OCI-LY1 (cell line): ENCODE results near the gene ALG3.

Experiments
- H2AFZ ChIP-seq: fragments of 200-600 bp; sonication (generic), shearing (Covaris generic); 2 replicates; pipeline ENCODE4 v1.6.0; 2014; ENCODE audit warnings: antibody characterized with exemption, mild to moderate bottlenecking, low read length
- H3F3A ChIP-seq: fragments of 200-600 bp; sonication (generic), shearing (Covaris generic); 2 replicates; pipeline ENCODE4 v1.6.0; 2014; ENCODE audit warnings: mild to moderate bottlenecking, antibody characterized with exemption, low read length, moderate library complexity; ENCODE audit not compliant: insufficient read depth
- H3K27ac ChIP-seq: fragments of 200-600 bp; sonication (generic); 2 replicates; pipeline ENCODE4 v1.5.1; 2014; ENCODE audit warnings: low read length, mixed run types, mild to moderate bottlenecking, low read depth; ENCODE audit not compliant: poor library complexity, severe bottlenecking
- H3K27me3 ChIP-seq: fragments of 200-600 bp; sonication (generic); 2 replicates; pipeline ENCODE4 v1.6.0; 2014; ENCODE audit warnings: antibody characterized with exemption, mild to moderate bottlenecking, low read length, moderate library complexity; ENCODE audit not compliant: insufficient read depth
- H3K36me3 ChIP-seq: fragments of 200-600 bp; sonication (generic); 2 replicates; pipeline ENCODE4 v1.6.1; 2014; ENCODE audit warnings: mild to moderate bottlenecking, antibody characterized with exemption, low read length, moderate library complexity, mixed read lengths; ENCODE audit not compliant: insufficient read depth
- H3K4me1 ChIP-seq: fragments of 200-600 bp; sonication (generic); 2 replicates; pipeline ENCODE4 v1.5.1; 2014; ENCODE audit warnings: mild to moderate bottlenecking, low read length, moderate library complexity; ENCODE audit not compliant: insufficient read depth, severe bottlenecking
- H3K4me2 ChIP-seq: fragments of 200-600 bp; sonication (generic), shearing (Covaris generic); 2 replicates; pipeline ENCODE4 v1.6.1; 2014; ENCODE audit warnings: low read length
- H3K4me3 ChIP-seq: fragments of 200-600 bp; sonication (generic); 2 replicates; pipeline ENCODE4 v1.5.1; 2014; ENCODE audit warnings: low read length, low read depth, mild to moderate bottlenecking, mixed read lengths; ENCODE audit not compliant: poor library complexity, severe bottlenecking
- H3K79me2 ChIP-seq: fragments of 200-600 bp; shearing (Covaris generic); 2 replicates; pipeline ENCODE4 v1.6.1; 2016; ENCODE audit warnings: mixed run types, low read length, mixed read lengths; ENCODE audit not compliant: insufficient read depth
- H3K9ac ChIP-seq: fragments of 200-600 bp; sonication (generic), shearing (Covaris generic); 2 replicates; pipeline ENCODE4 v1.6.1; 2014; ENCODE audit warnings: mild to moderate bottlenecking, low read length, mixed read lengths
- H3K9me2 ChIP-seq: fragments of 200-600 bp; sonication (generic), shearing (Covaris generic); 2 replicates; pipeline ENCODE4 v1.6.1; 2014; ENCODE audit warnings: low read depth, mild to moderate bottlenecking, low read length, mixed read lengths
- H3K9me3 ChIP-seq: fragments of 200-600 bp; shearing (Covaris generic); 2 replicates; pipeline ENCODE4 v1.6.1; 2014; ENCODE audit warnings: low read length, mixed read lengths
- H4K20me1 ChIP-seq: fragments of 200-600 bp; sonication (generic), shearing (Covaris generic); 2 replicates; pipeline ENCODE4 v1.6.0; 2016; ENCODE audit warnings: mild to moderate bottlenecking, low read length; ENCODE audit not compliant: insufficient read depth
- CTCF ChIP-seq: fragments of 200-600 bp; sonication (generic), shearing (Covaris generic); IDR thresholded peaks from 2 replicates; pipeline ENCODE4 v1.5.1; 2017; ENCODE audit warnings: mild to moderate bottlenecking, antibody characterized with exemption, low read length, moderate library complexity, mixed read lengths
- EZH2 ChIP-seq: fragments of 200-600 bp; sonication (generic), shearing (Covaris generic); IDR thresholded peaks from 2 replicates; pipeline ENCODE4 v1.8.0; 2017; ENCODE audit warnings: borderline replicate concordance, mixed run types, mild to moderate bottlenecking, antibody characterized with exemption, low read length, moderate library complexity, mixed read lengths

The ALG3 gene

GRCh38 chr3:184196536-184196935 is 52.2 kb downstream of the ALG3 start:
- H3K4me2 ChIP-seq, result no peak overlapping the region
- peaks cover 43% of the 10 kb centered on the region for H3K36me3 ChIP-seq
- no peaks in the 10 kb centered on the region for H4K20me1 ChIP-seq
- no peaks in the 10 kb centered on the region for H3K9me3 ChIP-seq
- H3K4me1 ChIP-seq, result no peaks in the 10 kb centered on the region
- no peaks in the 10 kb centered on the region for H3F3A ChIP-seq
- no peaks in the 10 kb centered on the region for H3K9me2 ChIP-seq
- no peak overlapping the region for H2AFZ ChIP-seq
- no peak overlapping the region for H3K27ac ChIP-seq
- no peak for TF ChIP-seq CTCF
- TF ChIP-seq EZH2, result no peak
- no peaks in the 10 kb centered on the region for H3K79me2 ChIP-seq
- no peak overlapping the region for H3K9ac ChIP-seq
- no peak overlapping the region for H3K4me3 ChIP-seq
- H3K27me3 ChIP-seq, result no peaks in the 10 kb centered on the region

GRCh38 chr3:184193991-184194539 is 54.7 kb downstream of the ALG3 start:
- H3K4me2 ChIP-seq, result no peak overlapping the region
- H3K9me3 ChIP-seq, result no peaks in the 10 kb centered on the region
- H3K27ac ChIP-seq, result no peak overlapping the region
- H3K4me1 ChIP-seq, result no peaks in the 10 kb centered on the region
- H3K79me2 ChIP-seq, result no peaks in the 10 kb centered on the region
- H3K9ac ChIP-seq, result no peak overlapping the region
- H3K9me2 ChIP-seq, result no peaks in the 10 kb centered on the region
- H2AFZ ChIP-seq, result no peak overlapping the region
- H4K20me1 ChIP-seq, result no peaks in the 10 kb centered on the region
- peaks cover 68% of the 10 kb centered on the region for H3K36me3 ChIP-seq
- no peak overlapping the region for H3K4me3 ChIP-seq
- H3F3A ChIP-seq, result no peaks in the 10 kb centered on the region
- TF ChIP-seq CTCF, result no peak
- TF ChIP-seq EZH2, result no peak
- no peaks in the 10 kb centered on the region for H3K27me3 ChIP-seq

- Histone ChIP-seq H2AFZ (no peak overlapping the region), H3K27me3 (no peaks in the 10 kb centered on the region), H3F3A (no peaks in the 10 kb centered on the region), H3K9ac (no peak overlapping the region), H3K4me1 (peaks cover under 1% of the 10 kb centered on the region), H3K4me2 (no peak overlapping the region), H3K36me3 (peaks cover 80% of the 10 kb centered on the region), H3K79me2 (no peaks in the 10 kb centered on the region), H4K20me1 (no peaks in the 10 kb centered on the region), H3K9me2 (no peaks in the 10 kb centered on the region), H3K9me3 (no peaks in the 10 kb centered on the region), H3K4me3 (no peak overlapping the region), H3K27ac (no peak overlapping the region)
- TF ChIP-seq EZH2 (no peak), CTCF (no peak)
Observed at GRCh38 chr3:184192889-184193288, 55.9 kb downstream of the ALG3 start.
